Tibial nerve (tissue), 4 donors: Measurements from ENCODE around the gene SLC17A2. TPM values are rescaled to one million over a fixed set of nuclear protein-coding genes. Genes with fewer than 3 reads are reported as not detected.

Source experiments
- DNase-seq, 2 donors: peaks; one replicate each; pipeline ENCODE4 v3.0.0-alpha.2; 2019; ENCODE audit warnings: low spot score in 2 of 2
- H3K27ac ChIP-seq, 4 donors: fragments of 200-600 bp; sonication (generic) in 3 of 4; one replicate each; pipeline ENCODE4 v1.5.1; 2017 to 2019; ENCODE audit warnings: mild to moderate bottlenecking in 1 of 4
- H3K27me3 ChIP-seq, 2 donors: fragments of 200-600 bp; sonication (generic) in 1 of 2; one replicate each; pipeline versions ENCODE4 v1.5.1 to v1.6.0; 2017 to 2019
- H3K36me3 ChIP-seq, 3 donors: fragments of 200-600 bp; sonication (generic); one replicate each; pipeline ENCODE4 v1.5.1; 2018 to 2019
- H3K4me1 ChIP-seq, 4 donors: fragments of 200-600 bp; sonication (generic) in 3 of 4; one replicate each; pipeline ENCODE4 v1.5.1; 2017 to 2019
- H3K4me3 ChIP-seq, 4 donors: fragments of 200-600 bp; sonication (generic) in 3 of 4; one replicate each; pipeline ENCODE4 v1.5.1; 2017 to 2019; ENCODE audit warnings: mild to moderate bottlenecking in 1 of 4, moderate library complexity in 1 of 4
- H3K9me3 ChIP-seq, 4 donors: fragments of 200-600 bp; sonication (generic) in 3 of 4; one replicate each; pipeline ENCODE4 v1.5.1; 2017 to 2019
- EP300 ChIP-seq, 2 donors: sonication (generic); formaldehyde crosslinking; IDR thresholded peaks; one replicate each; pipeline ENCODE4 v1.6.1; 2017; ENCODE audit warnings: antibody characterized with exemption in 2 of 2, mild to moderate bottlenecking in 1 of 2
- POLR2A ChIP-seq, 2 donors: fragments of 450-650 bp; IDR thresholded peaks; one replicate each; pipeline ENCODE4 v1.6.1; 2017; ENCODE audit warnings: antibody characterized with exemption in 2 of 2, mild to moderate bottlenecking in 2 of 2, moderate library complexity in 2 of 2
- WGBS, 2 donors: methylation state at CpG; one replicate each; pipeline ENCODE4 v1.1.5; 2018; 5-methylcytosine and 5-hydroxymethylcytosine counted together
- total RNA-seq, 4 donors: library from RNA; depleted of rRNA; stranded (reverse); fragments of >200 nt; gene quantifications; one replicate each; pipeline ENCODE4 v1.1.0, GENCODE V29; 2016
- TF ChIP-seq, protein P1 (sequence below), 5 experiments: fragments of 200-600 bp in 3 of 5; fragments of 450-650 bp in 2 of 5; sonication (generic) in 3 of 5; IDR thresholded peaks; one replicate each; pipeline ENCODE4 v1.5.1; 2016 to 2019; ENCODE audit warnings: antibody characterized with exemption in 5 of 5, mild to moderate bottlenecking in 3 of 5, moderate library complexity in 2 of 5

SLC17A2 gene
- total RNA-seq, 4 donors from 2014 or later = not detected

DNA sequence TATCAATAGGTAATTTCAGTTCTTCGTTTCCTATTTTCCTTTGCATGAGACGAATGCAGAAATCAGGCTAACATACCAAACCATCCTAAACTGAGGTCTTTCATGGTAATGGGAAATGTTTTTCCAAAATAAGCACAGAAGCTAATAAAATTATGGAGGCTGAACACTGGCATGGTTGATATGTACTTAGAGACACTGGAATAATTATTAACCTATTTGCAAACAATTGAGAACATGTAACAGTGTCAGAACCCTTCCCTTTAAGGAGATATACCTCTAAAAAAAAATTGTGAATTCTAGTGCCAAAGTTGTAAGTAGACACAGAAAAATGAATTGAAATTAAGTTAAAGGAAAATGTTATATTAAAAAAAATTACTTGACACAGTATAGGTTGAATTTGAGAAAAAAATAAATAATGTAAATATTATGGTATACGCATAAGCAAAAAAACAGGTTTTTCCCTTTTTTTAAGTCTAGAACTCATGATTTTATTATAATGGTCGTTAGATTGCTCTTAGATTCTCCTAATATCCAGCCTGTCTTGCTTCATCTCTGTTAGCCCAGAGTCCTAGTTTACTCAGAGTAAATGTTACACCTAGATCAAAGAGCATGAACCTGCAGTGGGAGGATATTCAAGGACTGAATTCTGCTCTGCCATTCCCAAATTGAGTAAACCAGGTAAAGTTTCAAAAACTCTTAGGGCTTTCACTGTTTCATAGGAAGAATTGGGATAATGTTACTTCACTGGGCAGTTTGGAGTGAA, 1.7 kb downstream of the SLC17A2 start:
- DNase-seq = no peak
- no peak overlapping the region for H3K4me3 ChIP-seq
- 83 to 88% methylated on average over 4 of the region's 4 CpGs for WGBS, 2 donors
- H3K9me3 ChIP-seq = no peaks in the 10 kb centered on the region
- no peak overlapping the region for H3K27ac ChIP-seq
- TF ChIP-seq EP300 (IDR thresholded peaks at IDR 0.05) (no peak), POLR2A (IDR thresholded peaks at IDR 0.05) (no peak)
- TF ChIP-seq, protein P1, sequence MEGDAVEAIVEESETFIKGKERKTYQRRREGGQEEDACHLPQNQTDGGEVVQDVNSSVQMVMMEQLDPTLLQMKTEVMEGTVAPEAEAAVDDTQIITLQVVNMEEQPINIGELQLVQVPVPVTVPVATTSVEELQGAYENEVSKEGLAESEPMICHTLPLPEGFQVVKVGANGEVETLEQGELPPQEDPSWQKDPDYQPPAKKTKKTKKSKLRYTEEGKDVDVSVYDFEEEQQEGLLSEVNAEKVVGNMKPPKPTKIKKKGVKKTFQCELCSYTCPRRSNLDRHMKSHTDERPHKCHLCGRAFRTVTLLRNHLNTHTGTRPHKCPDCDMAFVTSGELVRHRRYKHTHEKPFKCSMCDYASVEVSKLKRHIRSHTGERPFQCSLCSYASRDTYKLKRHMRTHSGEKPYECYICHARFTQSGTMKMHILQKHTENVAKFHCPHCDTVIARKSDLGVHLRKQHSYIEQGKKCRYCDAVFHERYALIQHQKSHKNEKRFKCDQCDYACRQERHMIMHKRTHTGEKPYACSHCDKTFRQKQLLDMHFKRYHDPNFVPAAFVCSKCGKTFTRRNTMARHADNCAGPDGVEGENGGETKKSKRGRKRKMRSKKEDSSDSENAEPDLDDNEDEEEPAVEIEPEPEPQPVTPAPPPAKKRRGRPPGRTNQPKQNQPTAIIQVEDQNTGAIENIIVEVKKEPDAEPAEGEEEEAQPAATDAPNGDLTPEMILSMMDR (IDR thresholded peaks at IDR 0.05) = no peak
- no peaks in the 10 kb centered on the region for H3K4me1 ChIP-seq
- H3K27me3 ChIP-seq = no peaks in the 10 kb centered on the region
- no peaks in the 10 kb centered on the region for H3K36me3 ChIP-seq

DNA sequence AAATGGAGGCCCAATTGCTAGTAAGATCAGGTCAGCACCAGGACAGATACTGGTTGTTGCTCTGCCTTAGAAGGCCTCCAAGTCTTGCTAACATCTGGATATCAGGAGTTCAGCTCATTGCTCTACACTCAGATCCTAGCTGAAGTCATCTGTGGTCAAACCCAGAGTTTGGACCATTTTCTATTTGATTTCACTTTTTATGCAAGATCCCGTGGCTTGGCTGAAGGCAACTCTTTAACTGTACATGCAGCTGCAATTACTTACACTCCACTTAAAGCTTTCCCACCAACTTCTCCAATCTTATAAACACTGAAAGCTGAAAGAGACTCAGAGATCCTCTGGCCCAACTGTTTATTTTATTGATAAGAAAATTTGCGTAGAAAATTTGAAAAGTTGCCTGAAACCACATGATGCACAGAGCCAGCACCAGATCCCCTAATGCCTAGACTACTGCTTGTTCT, 2.7 kb downstream of the SLC17A2 start:
- Histone ChIP-seq H3K4me3 (no peak overlapping the region), H3K27me3 (no peaks in the 10 kb centered on the region), H3K27ac (no peak overlapping the region), H3K36me3 (no peaks in the 10 kb centered on the region), H3K4me1 (no peaks in the 10 kb centered on the region), H3K9me3 (no peaks in the 10 kb centered on the region)
- DNase-seq = no peak
- TF ChIP-seq, protein P1 (IDR thresholded peaks at IDR 0.05) = no peak
- no peak for TF ChIP-seq POLR2A (IDR thresholded peaks at IDR 0.05)
- no peak for TF ChIP-seq EP300 (IDR thresholded peaks at IDR 0.05)
- WGBS, 2 donors = 70 to 72% methylated on average over 2 of the region's 2 CpGs

DNA sequence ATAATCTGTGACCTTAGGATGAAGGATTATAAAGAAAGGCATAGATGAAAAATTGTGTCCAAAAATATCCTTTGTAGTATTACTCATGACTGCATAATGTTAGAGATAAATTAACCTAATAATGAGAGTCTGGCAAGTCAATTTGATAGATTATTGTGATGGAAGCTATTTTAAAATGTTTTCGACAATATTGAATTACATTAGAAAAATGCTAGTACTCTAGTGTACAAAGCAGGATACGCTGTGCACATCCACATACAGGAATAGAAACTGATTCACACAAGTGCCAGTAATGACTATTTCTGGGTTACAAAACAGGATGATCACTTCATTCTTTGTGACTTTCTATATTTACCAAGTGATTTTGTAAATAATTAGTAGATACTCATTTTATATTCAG, 3.3 kb downstream of the SLC17A2 start:
- H3K4me1 ChIP-seq = no peaks in the 10 kb centered on the region
- 81 to 83% methylated on average over 2 of the region's 2 CpGs for WGBS, 2 donors
- TF ChIP-seq POLR2A (IDR thresholded peaks at IDR 0.05) = no peak
- TF ChIP-seq, protein P1 (IDR thresholded peaks at IDR 0.05) = no peak
- no peak overlapping the region for H3K27ac ChIP-seq
- no peak for DNase-seq
- H3K27me3 ChIP-seq = no peaks in the 10 kb centered on the region
- H3K9me3 ChIP-seq = no peaks in the 10 kb centered on the region
- no peak overlapping the region for H3K4me3 ChIP-seq
- H3K36me3 ChIP-seq = no peaks in the 10 kb centered on the region

DNA sequence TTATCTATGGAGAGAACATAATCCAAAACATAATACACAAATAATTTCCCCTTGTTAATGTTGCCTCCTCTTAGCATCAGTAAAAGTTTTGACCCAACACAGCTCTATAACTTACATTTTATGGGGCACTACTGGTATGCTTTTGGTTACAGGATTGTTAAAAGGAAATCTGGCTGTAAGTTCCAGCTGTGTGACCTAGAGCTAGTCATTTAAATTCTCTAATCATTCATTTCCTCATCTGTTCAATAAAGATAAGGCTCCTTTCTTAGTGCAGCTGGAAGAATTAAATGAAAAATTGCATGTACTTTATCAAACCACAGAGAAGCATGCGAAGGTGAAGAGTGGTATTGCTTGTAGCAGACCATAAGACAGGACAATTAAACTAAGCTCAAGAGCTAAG, 4.6 kb downstream of the SLC17A2 start:
- no peaks in the 10 kb centered on the region for H3K9me3 ChIP-seq
- no peak overlapping the region for H3K27ac ChIP-seq
- no peaks in the 10 kb centered on the region for H3K4me1 ChIP-seq
- no peak for DNase-seq
- H3K4me3 ChIP-seq = no peak overlapping the region
- no peaks in the 10 kb centered on the region for H3K27me3 ChIP-seq
- H3K36me3 ChIP-seq = no peaks in the 10 kb centered on the region
- TF ChIP-seq EP300 (IDR thresholded peaks at IDR 0.05) (no peak), POLR2A (IDR thresholded peaks at IDR 0.05) (no peak)
- TF ChIP-seq, protein P1 (IDR thresholded peaks at IDR 0.05) = no peak
- 75 to 83% methylated on average over 1 of the region's 1 CpG for WGBS, 2 donors

DNA sequence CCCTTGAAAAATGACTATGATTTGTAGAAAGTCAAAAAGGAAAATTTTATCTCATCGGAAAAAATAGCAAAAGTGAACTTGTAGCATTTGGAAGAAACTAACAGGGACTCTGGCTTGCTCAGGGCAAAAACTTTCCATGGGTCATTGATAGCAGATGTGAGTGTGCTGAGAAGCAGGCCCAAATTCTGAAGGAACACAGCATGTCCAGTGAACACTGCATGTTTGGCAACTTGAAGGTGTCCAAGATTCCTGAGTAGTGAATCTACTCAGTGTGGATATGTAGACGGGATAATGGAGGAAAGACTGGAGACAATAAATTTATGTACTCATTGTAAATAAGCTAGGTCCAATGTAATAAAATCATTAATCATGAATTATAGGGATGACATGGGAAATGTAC, 8.2 kb downstream of the SLC17A2 start:
- Histone ChIP-seq H3K4me1 (no peaks in the 10 kb centered on the region), H3K9me3 (no peaks in the 10 kb centered on the region), H3K36me3 (no peaks in the 10 kb centered on the region), H3K27me3 (no peaks in the 10 kb centered on the region), H3K4me3 (no peak overlapping the region), H3K27ac (no peak overlapping the region)
- DNase-seq = peak in 1 of 2 donors; percentile 35
- 65 to 66% methylated on average over 2 of the region's 2 CpGs for WGBS, 2 donors
- TF ChIP-seq EP300 (IDR thresholded peaks at IDR 0.05) (peak in 1 of 2 donors; percentile 48), POLR2A (IDR thresholded peaks at IDR 0.05) (no peak)
- TF ChIP-seq, protein P1 (IDR thresholded peaks at IDR 0.05) = no peak
